NT2/D1 (cell line): Measurements from ENCODE around the gene JAKMIP2.
"Not testable (repeated sequence)": the region's sequence is repeated elsewhere in the genome, so short reads cannot be mapped to it uniquely, and the experiment has no call there.

ENCODE experiments used
- DNase-seq: peaks from one replicate; pipeline ENCODE4 v3.0.0-alpha.2; 2011; ENCODE audit warnings: low read depth, low spot score
- H3K27me3 ChIP-seq: 2 replicates; pipeline ENCODE4 v1.6.0; 2011; ENCODE audit warnings: mild to moderate bottlenecking; ENCODE audit not compliant: insufficient read length, insufficient read depth
- H3K36me3 ChIP-seq: 2 replicates; pipeline ENCODE4 v1.6.1; 2011; ENCODE audit warnings: mild to moderate bottlenecking, low read length, mixed read lengths; ENCODE audit not compliant: insufficient read depth, insufficient read length
- H3K4me1 ChIP-seq: 2 replicates; pipeline ENCODE4 v1.5.1; 2011; ENCODE audit not compliant: insufficient read depth, insufficient read length
- H3K4me3 ChIP-seq: 2 replicates; pipeline ENCODE4 v1.5.1; 2011; ENCODE audit warnings: low read depth; ENCODE audit not compliant: insufficient read length
- H3K9ac ChIP-seq: 2 replicates; pipeline ENCODE4 v1.6.0; 2011; ENCODE audit warnings: low read depth; ENCODE audit not compliant: insufficient read length
- H3K9me3 ChIP-seq: 2 replicates; pipeline ENCODE4 v1.5.1; 2011; ENCODE audit warnings: mild to moderate bottlenecking, low read length; ENCODE audit not compliant: insufficient read depth
- SUZ12 ChIP-seq: IDR thresholded peaks from 2 replicates; pipeline ENCODE4 v1.6.1; 2011; ENCODE audit not compliant: insufficient read length, insufficient read depth; ENCODE audit errors: extremely low read depth
- YY1 ChIP-seq: IDR thresholded peaks from 2 replicates; pipeline ENCODE4 v1.6.1; 2011; ENCODE audit not compliant: insufficient read length, insufficient read depth
- ZNF274 ChIP-seq: IDR thresholded peaks from 2 replicates; pipeline ENCODE4 v1.6.1; 2011; ENCODE audit warnings: mild to moderate bottlenecking, low read depth, low read length

The JAKMIP2 gene

DNA sequence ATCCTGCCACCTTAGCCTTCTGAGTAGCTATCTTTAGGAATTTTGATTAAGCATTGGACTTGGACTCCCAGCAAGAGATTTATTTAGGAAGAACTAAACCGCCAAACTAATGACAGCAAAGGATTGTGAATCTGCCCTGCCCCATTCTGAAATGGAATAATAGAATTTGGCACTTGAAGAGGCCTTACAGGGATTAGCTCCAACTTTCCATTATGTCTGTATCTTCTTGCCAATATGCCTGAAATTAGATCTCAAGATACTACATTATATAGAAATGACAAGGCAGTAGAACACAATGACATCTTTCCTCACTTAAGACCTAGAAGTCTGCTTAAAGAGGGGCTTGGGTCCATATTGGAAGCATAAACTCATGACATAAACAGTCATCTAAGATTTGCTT is 195.7 kb downstream of the JAKMIP2 start:
- H3K9me3 ChIP-seq = 0 out of 2 replicates have a peak, but pooled peaks cover under 1% of the 10 kb centered on the region
- no peak overlapping the region for H3K9ac ChIP-seq
- no peaks in the 10 kb centered on the region for H3K36me3 ChIP-seq
- no peak for DNase-seq
- no peaks in the 10 kb centered on the region for H3K4me1 ChIP-seq
- no peaks in the 10 kb centered on the region for H3K27me3 ChIP-seq
- TF ChIP-seq ZNF274 (no peak), YY1 (no peak), SUZ12 (no peak)
- no peak overlapping the region for H3K4me3 ChIP-seq

- peaks cover 7% of the 10 kb centered on the region; the same call in 1 of the 2 replicates for H3K9me3 ChIP-seq
- no peaks in the 10 kb centered on the region for H3K4me1 ChIP-seq
- H3K9ac ChIP-seq = no peak overlapping the region
- no peaks in the 10 kb centered on the region for H3K27me3 ChIP-seq
- H3K36me3 ChIP-seq = no peaks in the 10 kb centered on the region
- TF ChIP-seq SUZ12 = no peak
- no peak for TF ChIP-seq YY1
- TF ChIP-seq ZNF274 = no peak
- no peak for DNase-seq
- no peak overlapping the region for H3K4me3 ChIP-seq
Measured at GRCh38 chr5:147586221-147586620, 196.3 kb downstream of the JAKMIP2 start.

DNA sequence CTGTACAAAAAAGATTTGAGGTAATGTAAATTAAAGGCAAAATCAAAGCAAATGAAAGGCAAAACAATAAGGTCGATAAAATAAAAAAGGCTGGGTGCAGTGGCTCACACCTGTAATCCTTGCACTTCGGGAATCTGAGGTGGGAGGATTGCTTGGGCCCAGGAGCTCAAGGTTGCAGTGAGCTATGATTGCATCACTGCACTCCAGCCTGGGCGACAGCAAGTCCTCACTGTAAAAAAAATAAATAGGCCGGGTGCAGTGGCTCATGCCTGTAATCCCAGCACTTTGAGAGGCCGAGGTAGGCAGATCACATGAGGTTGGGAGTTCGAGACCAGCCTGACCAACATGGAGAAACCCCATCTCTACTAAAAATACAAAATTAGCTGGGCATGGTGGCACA is 200.3 kb downstream of the JAKMIP2 start:
- not testable (repeated sequence) for H3K27me3 ChIP-seq, H3K9ac ChIP-seq, H3K36me3 ChIP-seq, H3K4me3 ChIP-seq, H3K4me1 ChIP-seq, DNase-seq
- H3K9me3 ChIP-seq = peaks cover 21% of the 10 kb centered on the region

DNA sequence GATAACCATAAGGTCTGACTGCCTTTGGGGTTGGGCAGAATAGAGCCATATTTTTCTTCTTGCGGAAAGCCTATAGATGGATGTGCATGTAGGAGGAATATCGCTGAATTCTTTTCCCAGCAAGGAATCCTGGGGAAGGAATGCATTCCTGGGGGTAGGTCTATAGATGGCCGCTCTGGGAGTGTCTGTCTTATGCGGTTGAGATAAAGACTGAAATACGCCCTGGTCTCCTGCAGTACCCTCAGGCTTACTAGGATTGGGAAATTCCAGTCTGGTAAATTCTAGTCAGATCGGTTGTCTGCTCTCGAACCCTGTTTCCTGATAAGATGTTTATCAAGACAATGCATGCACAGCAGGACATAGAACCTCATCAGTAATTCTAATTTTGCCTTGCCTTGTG is 202.1 kb downstream of the JAKMIP2 start:
- peaks cover 21% of the 10 kb centered on the region for H3K9me3 ChIP-seq
- not testable (repeated sequence) for H3K36me3 ChIP-seq, H3K9ac ChIP-seq, DNase-seq, H3K4me3 ChIP-seq, H3K27me3 ChIP-seq, H3K4me1 ChIP-seq

- peak; percentile 42 for DNase-seq
- Histone ChIP-seq H3K9ac (peak overlapping the region; percentile 32), H3K4me1 (no peaks in the 10 kb centered on the region), H3K9me3 (peaks cover 21% of the 10 kb centered on the region), H3K4me3 (no peak overlapping the region), H3K36me3 (no peaks in the 10 kb centered on the region), H3K27me3 (no peaks in the 10 kb centered on the region)
- TF ChIP-seq ZNF274 (no peak), SUZ12 (no peak), YY1 (no peak)
Measured at GRCh38 chr5:147578228-147579024, 204.1 kb downstream of the JAKMIP2 start.

DNA sequence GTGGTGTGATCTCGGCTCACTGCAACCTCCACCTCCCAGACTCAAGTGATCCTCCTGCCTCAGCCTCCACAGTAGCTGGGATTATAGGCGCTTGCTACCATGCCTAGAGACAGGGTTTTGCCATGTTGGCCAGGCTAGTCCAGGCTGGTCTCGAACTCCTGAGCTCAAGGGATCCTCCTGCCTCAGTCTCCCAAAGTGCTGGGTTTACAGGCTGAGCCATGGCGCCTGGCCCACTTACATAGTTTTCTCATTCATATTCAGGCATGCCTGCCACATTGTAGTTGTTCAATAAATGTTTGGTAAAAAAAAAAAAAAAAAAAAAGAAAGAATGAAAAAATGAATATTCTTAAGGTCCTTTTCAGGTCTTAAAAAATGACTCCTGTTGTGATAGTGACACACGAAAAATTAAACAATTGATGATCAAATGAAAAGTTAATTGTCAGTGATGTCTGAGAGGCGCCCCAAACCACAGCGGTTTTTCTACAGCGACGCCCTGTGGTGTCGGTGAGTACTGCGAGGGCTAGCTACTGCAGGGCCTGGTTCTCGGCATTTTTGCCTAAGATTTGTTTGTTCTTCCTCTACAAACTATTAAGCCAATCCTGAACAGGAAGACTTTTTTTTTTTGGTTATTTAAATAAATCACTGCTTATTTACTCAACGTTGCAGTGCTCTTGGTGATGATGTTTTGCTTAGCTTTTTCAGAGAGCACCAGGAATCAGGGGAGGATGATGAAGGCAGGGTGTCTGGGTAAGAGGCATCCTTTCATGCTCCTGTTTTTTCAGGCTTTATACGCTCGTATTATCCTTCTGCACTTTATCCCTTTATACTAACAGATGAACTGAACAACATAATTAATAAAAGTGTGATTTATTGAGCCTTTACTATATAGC is 205.6 kb downstream of the JAKMIP2 start:
- no peaks in the 10 kb centered on the region for H3K4me1 ChIP-seq
- H3K9ac ChIP-seq = no peak overlapping the region
- H3K27me3 ChIP-seq = no peaks in the 10 kb centered on the region
- peaks cover 21% of the 10 kb centered on the region for H3K9me3 ChIP-seq
- no peaks in the 10 kb centered on the region for H3K36me3 ChIP-seq
- DNase-seq = no peak
- no peak overlapping the region for H3K4me3 ChIP-seq
- TF ChIP-seq YY1 = no peak
- no peak for TF ChIP-seq ZNF274
- no peak for TF ChIP-seq SUZ12

- Histone ChIP-seq H3K4me1 (no peaks in the 10 kb centered on the region), H3K9ac (no peak overlapping the region), H3K9me3 (peaks cover 9% of the 10 kb centered on the region), H3K36me3 (no peaks in the 10 kb centered on the region), H3K27me3 (no peaks in the 10 kb centered on the region), H3K4me3 (no peak overlapping the region)
- TF ChIP-seq ZNF274 (no peak), SUZ12 (no peak), YY1 (no peak)
- DNase-seq = no peak
Measured at GRCh38 chr5:147575598-147575997, 206.9 kb downstream of the JAKMIP2 start.
